H1 (cell line): ENCODE measurements around the gene TRPV4. TPM values are rescaled to one million over a fixed set of nuclear protein-coding genes. Genes with fewer than 3 reads are reported as not detected.
"Not testable (repeated sequence)": the region's sequence is repeated elsewhere in the genome, so short reads cannot be mapped to it uniquely, and the experiment has no call there.

Source experiments
- CTCF ChIA-PET: fragments of 300-600 bp; sonication (Branson Sonifier 250); formaldehyde crosslinking; loops from one replicate; lab custom pipeline; 2021; ENCODE audit not compliant: partially characterized antibody; lab: Charles Lee
- POLR2A ChIA-PET: fragments of 300-600 bp; sonication (Branson Sonifier 250); formaldehyde crosslinking; loops from one replicate; lab custom pipeline; 2021; ENCODE audit warnings: inconsistent platforms; ENCODE audit not compliant: partially characterized antibody; lab: Charles Lee
- DNase-seq, 2 experiments: peaks; one replicate each; pipeline versions ENCODE4 v3.0.0 to v3.0.0-alpha.2; 2010 to 2022; ENCODE audit warnings: low spot score in 2 of 2, low read depth in 1 of 2, mixed read lengths in 1 of 2
- FAIRE-seq: peaks from 2 replicates; lab custom pipeline; 2011; peaks lifted over from hg19 to GRCh38; lab: Jason Lieb, UNC
- H2AFZ ChIP-seq: 2 replicates; pipeline ENCODE4 v1.8.1; 2012; ENCODE audit warnings: low read length, inconsistent platforms
- H2AK5ac ChIP-seq: 2 replicates; pipeline ENCODE4 v1.6.1; 2013; ENCODE audit warnings: low read depth, low read length
- H2BK120ac ChIP-seq: replicated peaks from 2 replicates; pipeline ENCODE3; 2013; ENCODE audit warnings: low read depth, low read length, inconsistent platforms
- H2BK12ac ChIP-seq: 2 replicates; pipeline ENCODE4 v1.6.1; 2013; ENCODE audit warnings: low read depth, low read length
- H2BK15ac ChIP-seq: 2 replicates; pipeline ENCODE4 v1.6.1; 2013; ENCODE audit warnings: low read length
- H2BK20ac ChIP-seq: 2 replicates; pipeline ENCODE4 v1.6.1; 2013; ENCODE audit warnings: low read length
- H2BK5ac ChIP-seq: 2 replicates; pipeline ENCODE4 v1.6.1; 2013; ENCODE audit warnings: low read depth, low read length
- H3K14ac ChIP-seq: 2 replicates; pipeline ENCODE4 v1.6.1; 2013; ENCODE audit warnings: inconsistent platforms; ENCODE audit not compliant: insufficient read length
- H3K18ac ChIP-seq: 2 replicates; pipeline ENCODE4 v1.6.1; 2013; ENCODE audit warnings: low read length; ENCODE audit errors: extremely low read depth
- H3K23ac ChIP-seq: 2 replicates; pipeline ENCODE4 v1.6.1; 2013; ENCODE audit warnings: inconsistent platforms; ENCODE audit not compliant: insufficient read length
- H3K23me2 ChIP-seq: 2 replicates; pipeline ENCODE4 v1.6.1; 2013; ENCODE audit warnings: low read depth, low read length
- H3K27ac ChIP-seq: 2 replicates; pipeline ENCODE4 v1.6.1; 2011; ENCODE audit warnings: low read depth, low read length, inconsistent platforms
- H3K27me3 ChIP-seq, 4 experiments: replicated peaks in 1 of 4; 1 replicate in 1 of 4; 2 replicates in 3 of 4; pipeline versions ENCODE4 v1.6.1 to v1.8.1; 2011 to 2013; ENCODE audit warnings: low read length in 3 of 4, mild to moderate bottlenecking in 3 of 4, inconsistent platforms in 2 of 4, mixed read lengths in 2 of 4, moderate library complexity in 1 of 4; ENCODE audit not compliant: control insufficient read depth in 3 of 4, insufficient read depth in 3 of 4; ENCODE audit errors: extremely low read depth in 1 of 4
- H3K36me3 ChIP-seq, 4 experiments: 2 replicates each; pipeline versions ENCODE4 v1.6.1 to v1.8.1; 2011 to 2013; ENCODE audit warnings: mild to moderate bottlenecking in 4 of 4, low read length in 3 of 4, moderate library complexity in 2 of 4, control low read depth in 1 of 4, inconsistent platforms in 1 of 4; ENCODE audit not compliant: insufficient read depth in 4 of 4, control insufficient read depth in 2 of 4
- H3K4ac ChIP-seq: replicated peaks from 2 replicates; pipeline ENCODE3; 2013; ENCODE audit warnings: low read length, low read depth, mixed read lengths, inconsistent platforms; ENCODE audit not compliant: insufficient read length
- H3K4me1 ChIP-seq, 4 experiments: replicated peaks in 1 of 4; 1 replicate in 1 of 4; 2 replicates in 3 of 4; pipeline versions ENCODE4 v1.6.1 to v1.8.1; 2011 to 2013; ENCODE audit warnings: low read length in 3 of 4, inconsistent platforms in 2 of 4, mixed read lengths in 1 of 4; ENCODE audit not compliant: insufficient read depth in 4 of 4, control insufficient read depth in 3 of 4
- H3K4me2 ChIP-seq, 2 experiments: 2 replicates each; pipeline versions ENCODE4 v1.6.1 to v1.8.1; 2011 to 2013; ENCODE audit warnings: low read depth in 2 of 2, low read length in 2 of 2, control low read depth in 1 of 2, inconsistent platforms in 1 of 2, mild to moderate bottlenecking in 1 of 2; ENCODE audit not compliant: insufficient read depth in 1 of 2
- H3K4me3 ChIP-seq, 4 experiments: fragments of 200-600, 300-600 bp in 1 of 4; sonication (generic), shearing (Covaris generic), sonication (Bioruptor Twin) in 1 of 4; 2 replicates each; pipeline versions ENCODE4 v1.5.1 to v1.8.1; 2011 to 2016; ENCODE audit warnings: low read length in 4 of 4, low read depth in 3 of 4, control low read depth in 2 of 4, inconsistent platforms in 2 of 4, mild to moderate bottlenecking in 2 of 4, mixed read lengths in 1 of 4, moderate library complexity in 1 of 4; ENCODE audit not compliant: insufficient read depth in 2 of 4; ENCODE audit errors: extremely low read depth in 1 of 4
- H3K56ac ChIP-seq: replicated peaks from 2 replicates; pipeline ENCODE3; 2013; ENCODE audit warnings: low read depth, mild to moderate bottlenecking, mixed read lengths, low read length, inconsistent platforms; ENCODE audit not compliant: insufficient read length
- H3K79me1 ChIP-seq: 2 replicates; pipeline ENCODE4 v1.6.1; 2013; ENCODE audit warnings: low read depth, low read length, control low read depth
- H3K79me2 ChIP-seq, 2 experiments: 2 replicates each; pipeline versions ENCODE4 v1.6.1 to v1.8.1; 2012 to 2013; ENCODE audit warnings: low read length in 2 of 2, mild to moderate bottlenecking in 2 of 2, inconsistent platforms in 1 of 2; ENCODE audit not compliant: insufficient read depth in 2 of 2, control insufficient read depth in 1 of 2
- H3K9ac ChIP-seq, 4 experiments: replicated peaks in 1 of 4; 1 replicate in 1 of 4; 2 replicates in 3 of 4; pipeline versions ENCODE4 v1.6.1 to v1.8.1; 2011 to 2013; ENCODE audit warnings: low read depth in 3 of 4, low read length in 3 of 4, control low read depth in 2 of 4, mild to moderate bottlenecking in 2 of 4, moderate library complexity in 2 of 4, inconsistent platforms in 1 of 4; ENCODE audit errors: extremely low read depth in 1 of 4
- H3K9me3 ChIP-seq, 2 experiments: 2 replicates each; pipeline versions ENCODE4 v1.6.1 to v1.8.1; 2012 to 2013; ENCODE audit warnings: mild to moderate bottlenecking in 2 of 2, moderate library complexity in 2 of 2, control low read depth in 1 of 2, inconsistent platforms in 1 of 2, low read depth in 1 of 2, low read length in 1 of 2, mixed read lengths in 1 of 2; ENCODE audit not compliant: insufficient read depth in 2 of 2
- H4K20me1 ChIP-seq, 2 experiments: replicated peaks in 1 of 2; 2 replicates each; pipeline versions ENCODE3 to v1.8.1; 2011 to 2013; ENCODE audit warnings: inconsistent platforms in 2 of 2, low read length in 2 of 2, mild to moderate bottlenecking in 1 of 2; ENCODE audit not compliant: insufficient read depth in 2 of 2, control insufficient read depth in 1 of 2
- H4K5ac ChIP-seq: 2 replicates; pipeline ENCODE4 v1.6.1; 2013; ENCODE audit warnings: low read length, low read depth, mixed read lengths, inconsistent platforms; ENCODE audit not compliant: insufficient read length
- H4K8ac ChIP-seq: 2 replicates; pipeline ENCODE4 v1.8.0; 2013; ENCODE audit warnings: mild to moderate bottlenecking, moderate library complexity, low read length, inconsistent platforms; ENCODE audit not compliant: insufficient read depth; ENCODE audit errors: extremely low read depth
- H4K91ac ChIP-seq: replicated peaks from 2 replicates; pipeline ENCODE3; 2013; ENCODE audit warnings: low read length, mixed read lengths, inconsistent platforms; ENCODE audit not compliant: insufficient read length
- WGBS, 2 experiments: shearing (Covaris generic) in 1 of 2; methylation state at CpG; one replicate each; pipeline versions ENCODE4 v1.1.6 to v1.1.7; 2013 to 2015; ENCODE audit warnings: low lambda C conversion rate in 2 of 2, mixed read lengths in 2 of 2, inconsistent platforms in 1 of 2, low coverage in 1 of 2, missing lambda C conversion rate in 1 of 2; ENCODE audit not compliant: insufficient replicate concordance in 2 of 2, insufficient coverage in 1 of 2, insufficient read length in 1 of 2; ENCODE audit errors: extremely low coverage in 1 of 2, missing lambda C conversion rate in 1 of 2; 5-methylcytosine and 5-hydroxymethylcytosine counted together
- polyA plus RNA-seq, 7 experiments: library from polyadenylated mRNA; depleted of rRNA in 3 of 7; stranded (reverse) in 5 of 7; unstranded in 2 of 7; fragments of >200 nt in 5 of 7; fragments of 200-250 nt in 2 of 7; gene quantifications; 1 replicate in 5 of 7; 2 replicates in 1 of 7; 4 replicates in 1 of 7; pipeline versions ENCODE4 v1.2.1 to v1.2.3, GENCODE V29; 2011 to 2013; ENCODE audit warnings: missing spikeins in 2 of 7, mixed read lengths in 2 of 7
- total RNA-seq: library from RNA; stranded (reverse); fragmentation: NEBNext Ultra II Directional; extraction: Animal tissue kit (Norgen Biotek cat#: 25700); gene quantifications from 2 replicates; pipeline ENCODE4 v1.2.1, GENCODE V29; 2021

Gene TRPV4
- total and polyA plus RNA-seq, 2 of the 8 experiments (the other 6 are each of a cell fraction or from before 2014, with no cell fraction given) = 2.1 to 6.2 TPM

GRCh38 chr12:109862491-109862890, 29.3 kb upstream of the TRPV4 start:
- POLR2A ChIA-PET, H3K27ac ChIP-seq, H3K4me2 ChIP-seq, H3K23ac ChIP-seq, H3K9ac ChIP-seq, DNase-seq, H2BK20ac ChIP-seq, H3K79me1 ChIP-seq, H2BK15ac ChIP-seq, H3K18ac ChIP-seq, H3K4me1 ChIP-seq, H2BK12ac ChIP-seq, H3K23me2 ChIP-seq, H3K9me3 ChIP-seq, H2BK5ac ChIP-seq, H2AFZ ChIP-seq, H4K8ac ChIP-seq, H3K4me3 ChIP-seq, H4K91ac ChIP-seq, H3K27me3 ChIP-seq, H3K4ac ChIP-seq, H3K36me3 ChIP-seq, H2AK5ac ChIP-seq, H3K79me2 ChIP-seq, H4K20me1 ChIP-seq, H4K5ac ChIP-seq, H2BK120ac ChIP-seq, FAIRE-seq, H3K56ac ChIP-seq, H3K14ac ChIP-seq: not testable (repeated sequence)
- CTCF ChIA-PET = interaction anchor here (0.8 to 7.1 kb wide), 6 partner anchors 10 to 71 kb away, joined by 3 to 86 read pairs (median 3); no protein-coding TSS in a partner anchor
- WGBS, 2 experiments = 96% methylated on average over 9 of the region's 9 CpGs; no CpG with 5 or more reads in 1 of the 2 experiments
